Stimulated activated CD8-positive, alpha-beta memory T cell treated with anti-CD3 and anti-CD28 coated beads, Interleukin-7, amount 100 ng/mL, for 48 hours (primary cell): Measurements from ENCODE around the gene FCER2.

Experiments used
- DNase-seq, 2 donors: peaks; one replicate each; pipeline ENCODE4 v3.0.0-alpha.2; 2020; ENCODE audit warnings: low read depth in 1 of 2; ENCODE audit errors: extremely low read depth in 1 of 2

Gene FCER2

GRCh38 chr19:7679771-7680605 lies 21.9 kb downstream of the FCER2 start:
- DNase-seq = no peak

GRCh38 chr19:7678971-7679751 lies 22.8 kb downstream of the FCER2 start:
- DNase-seq = peak in 1 of 2 donors; percentile 67

- no peak for DNase-seq
These were observed 24.1 kb downstream of the FCER2 start for GRCh38 chr19:7677669-7678311.

- DNase-seq = no peak
These were observed 25.1 kb downstream of the FCER2 start, which contains the start of gene MCEMP1 for GRCh38 chr19:7676854-7677253. Gene MCEMP1, plus strand, starts transcription at chr19:7677090. Its CDS starts 31 bp downstream, at chr19:7677121.

GRCh38 chr19:7676376-7676775 lies 25.6 kb downstream of the FCER2 start:
- DNase-seq = no peak

- no peak for DNase-seq
These were observed 27.6 kb downstream of the FCER2 start for GRCh38 chr19:7674010-7675005.

- DNase-seq = no peak
These were observed 29.4 kb downstream of the FCER2 start for GRCh38 chr19:7672522-7672921.

GRCh38 chr19:7670790-7671189 lies 31.1 kb downstream of the FCER2 start:
- no peak for DNase-seq

- DNase-seq = no peak
These were observed 31.7 kb downstream of the FCER2 start for GRCh38 chr19:7670150-7670783.

GRCh38 chr19:7669641-7670040 lies 32.3 kb downstream of the FCER2 start:
- no peak for DNase-seq

GRCh38 chr19:7668842-7669241 lies 33.1 kb downstream of the FCER2 start, which contains the start of gene RETN:
Gene RETN, plus strand, starts transcription at chr19:7669049. Its CDS starts 278 bp downstream, at chr19:7669327.
- no peak for DNase-seq

GRCh38 chr19:7665076-7665475 lies 36.9 kb downstream of the FCER2 start:
- DNase-seq = no peak

- DNase-seq = no peak
These were observed 38.2 kb downstream of the FCER2 start for GRCh38 chr19:7663706-7664105.

GRCh38 chr19:7662657-7663056 lies 39.3 kb downstream of the FCER2 start:
- DNase-seq = no peak

GRCh38 chr19:7661744-7662538 lies 40.0 kb downstream of the FCER2 start:
- DNase-seq = no peak

- DNase-seq = peak in 1 of 2 donors; percentile 35
These were observed 43.7 kb downstream of the FCER2 start for GRCh38 chr19:7658219-7658686.

- peak in 1 of 2 donors; percentile 51 for DNase-seq
These were observed 44.7 kb downstream of the FCER2 start for GRCh38 chr19:7657131-7657751.

- no peak for DNase-seq
These were observed 46.4 kb downstream of the FCER2 start for GRCh38 chr19:7655581-7655980.
